HepG2 (cell line): Measurements from ENCODE around the gene COL9A3. TPM values are rescaled to one million over a fixed set of nuclear protein-coding genes. Genes with fewer than 3 reads are reported as not detected.

Source experiments
- ATAD3A ChIP-seq: sonication (generic); formaldehyde crosslinking; IDR thresholded peaks from 2 replicates; pipeline ENCODE4 v1.4.0; 2020; ENCODE audit warnings: missing genetic modification reagents
- ATM ChIP-seq: fragments of 450-650 bp; IDR thresholded peaks from 2 replicates; pipeline ENCODE4 v1.7.1; 2017; ENCODE audit warnings: mild to moderate bottlenecking, borderline replicate concordance
- DNMT1 ChIP-seq: sonication (generic); formaldehyde crosslinking; IDR thresholded peaks from 2 replicates; pipeline ENCODE4 v1.5.1; 2020; ENCODE audit warnings: mild to moderate bottlenecking, missing genetic modification reagents
- EHMT2 ChIP-seq: fragments of 200-600 bp; sonication (generic); IDR thresholded peaks from 2 replicates; pipeline ENCODE4 v1.7.0; 2017; ENCODE audit warnings: antibody characterized with exemption, low read depth, low read length, borderline replicate concordance
- FIP1L1 ChIP-seq: fragments of 200-400 bp; formaldehyde crosslinking; IDR thresholded peaks from 2 replicates; pipeline ENCODE4 v1.6.1; 2018; ENCODE audit warnings: low read depth, mild to moderate bottlenecking, low read length, moderate library complexity, borderline replicate concordance; ENCODE audit not compliant: insufficient read depth
- GFI1 ChIP-seq: sonication (generic); formaldehyde crosslinking; IDR thresholded peaks from 2 replicates; pipeline ENCODE4 v1.5.0; 2020; ENCODE audit warnings: missing genetic modification reagents, mild to moderate bottlenecking, borderline replicate concordance
- HIC2 ChIP-seq: sonication (generic); formaldehyde crosslinking; IDR thresholded peaks from 2 replicates; pipeline ENCODE4 v1.9.0; 2022; ENCODE audit warnings: low read depth, missing genetic modification reagents
- HOXD1 ChIP-seq: sonication (generic); formaldehyde crosslinking; IDR thresholded peaks from 2 replicates; pipeline ENCODE4 v1.5.0; 2020; ENCODE audit warnings: missing genetic modification reagents
- MIER3 ChIP-seq: IDR thresholded peaks from 2 replicates; pipeline ENCODE4 v1.6.1; 2016; ENCODE audit warnings: missing compliant biosample characterization, borderline replicate concordance
- MTERF4 ChIP-seq: sonication (generic); formaldehyde crosslinking; IDR thresholded peaks from 2 replicates; pipeline ENCODE4 v1.8.0; 2023; ENCODE audit warnings: mild to moderate bottlenecking, missing genetic modification reagents
- NR2F1 ChIP-seq, 2 experiments: fragments of 450-650 bp in 1 of 2; formaldehyde crosslinking in 1 of 2; IDR thresholded peaks; 2 replicates each; pipeline versions ENCODE4 v1.5.0 to v1.6.1; 2016 to 2020; ENCODE audit warnings: mild to moderate bottlenecking in 1 of 2, missing compliant biosample characterization in 1 of 2, missing genetic modification reagents in 1 of 2, moderate library complexity in 1 of 2
- PATZ1 ChIP-seq: sonication (generic); formaldehyde crosslinking; IDR thresholded peaks from 2 replicates; pipeline ENCODE4 v1.4.0; 2020; ENCODE audit warnings: missing genetic modification reagents
- SP1 ChIP-seq, 2 experiments: fragments of 450-650 bp in 1 of 2; sonication (generic) in 1 of 2; formaldehyde crosslinking in 1 of 2; IDR thresholded peaks; 2 replicates each; pipeline versions ENCODE4 v1.4.0 to v1.6.1; 2016 to 2020; ENCODE audit warnings: missing genetic modification reagents in 1 of 2
- ZBTB38 ChIP-seq: sonication (generic); formaldehyde crosslinking; IDR thresholded peaks from 2 replicates; pipeline ENCODE4 v1.5.1; 2020; ENCODE audit warnings: mild to moderate bottlenecking, missing genetic modification reagents
- ZKSCAN8 ChIP-seq: IDR thresholded peaks from 2 replicates; pipeline ENCODE4 v1.6.1; 2016; ENCODE audit warnings: borderline replicate concordance, missing genetic modification reagents, missing compliant biosample characterization
- ZNF274 ChIP-seq: sonication (generic); formaldehyde crosslinking; IDR thresholded peaks from 2 replicates; pipeline ENCODE4 v1.5.1; 2020; ENCODE audit warnings: mild to moderate bottlenecking, missing genetic modification reagents
- ZNF335 ChIP-seq: sonication (generic); formaldehyde crosslinking; IDR thresholded peaks from 2 replicates; pipeline ENCODE4 v1.4.0; 2020; ENCODE audit warnings: missing genetic modification reagents
- ZNF382 ChIP-seq: sonication (generic); formaldehyde crosslinking; IDR thresholded peaks from 2 replicates; pipeline ENCODE4 v1.5.0; 2020; ENCODE audit warnings: missing genetic modification reagents, mild to moderate bottlenecking, borderline replicate concordance
- ZNF530 ChIP-seq: sonication (generic); formaldehyde crosslinking; IDR thresholded peaks from 2 replicates; pipeline ENCODE4 v1.5.0; 2020; ENCODE audit warnings: low read depth, mild to moderate bottlenecking, missing genetic modification reagents
- polyA plus RNA-seq, 8 experiments: library from polyadenylated mRNA; depleted of rRNA in 3 of 8; stranded (reverse) in 7 of 8; unstranded in 1 of 8; fragments of >200 nt; fragmentation: Illumina TruSeq in 4 of 8; extraction: Trizol in 4 of 8; gene quantifications; 2 replicates each; pipeline versions ENCODE4 v1.2.1 to v1.2.3, GENCODE V29; 2011 to 2016; ENCODE audit warnings: low read depth in 4 of 8, missing spikeins in 1 of 8, mixed read lengths in 1 of 8; ENCODE audit not compliant: insufficient read depth in 1 of 8
- total RNA-seq, 5 experiments: library from RNA; depleted of rRNA; stranded (reverse); fragments of >200 nt; fragmentation: Illumina TruSeq; extraction: Trizol; gene quantifications; 2 replicates each; pipeline ENCODE4 v1.2.3, GENCODE V29; 2016; ENCODE audit warnings: low read depth in 1 of 5
- TF ChIP-seq, protein P1 (sequence below): IDR thresholded peaks from 2 replicates; pipeline ENCODE4 v1.6.1; 2016; ENCODE audit warnings: mild to moderate bottlenecking
- TF ChIP-seq, protein P2 (sequence below): sonication (generic); formaldehyde crosslinking; IDR thresholded peaks from 2 replicates; pipeline ENCODE4 v1.5.0; 2020; ENCODE audit warnings: mild to moderate bottlenecking, missing genetic modification reagents, moderate library complexity

Gene COL9A3
- total and polyA plus RNA-seq, 2 of the 13 experiments (the other 11 are each of a cell fraction or from before 2014, with no cell fraction given), result 155 to 204 TPM

- TF ChIP-seq ZNF335 (CRISPR knock-in tag) (0 out of 2 replicates have a peak, but pooled peaks have one; percentile 54), SP1 (IDR thresholded peaks at IDR 0.05) (peak; percentile 66; the same call in 1 of the 2 replicates), SP1 (CRISPR knock-in tag; IDR thresholded peaks at IDR 0.05) (peak; percentile 96), ATM (no peak), ZKSCAN8 (CRISPR knock-in tag) (peak; percentile 75; the same call in 1 of the 2 replicates), GFI1 (CRISPR knock-in tag) (peak; percentile 51; the same call in 1 of the 2 replicates), ZBTB38 (CRISPR knock-in tag) (peak; percentile 98), PATZ1 (CRISPR knock-in tag) (peak; percentile 61), HIC2 (0 out of 2 replicates have a peak, but pooled peaks have one; percentile 11), EHMT2 (0 out of 2 replicates have a peak, but pooled peaks have one; percentile 38), MIER3 (CRISPR knock-in tag) (peak; percentile 76; the same call in 1 of the 2 replicates), FIP1L1 (no peak), ZNF530 (no peak), ZNF274 (CRISPR knock-in tag) (peak; percentile 98), MTERF4 (CRISPR knock-in tag) (peak; percentile 95), DNMT1 (CRISPR knock-in tag) (peak; percentile 99), ZNF382 (CRISPR knock-in tag) (no peak), HOXD1 (peak; percentile 92), ATAD3A (CRISPR knock-in tag) (peak; percentile 88; the same call in 1 of the 2 replicates), NR2F1 (CRISPR knock-in tag; IDR thresholded peaks at IDR 0.05) (no peak)
- TF ChIP-seq, protein P1, sequence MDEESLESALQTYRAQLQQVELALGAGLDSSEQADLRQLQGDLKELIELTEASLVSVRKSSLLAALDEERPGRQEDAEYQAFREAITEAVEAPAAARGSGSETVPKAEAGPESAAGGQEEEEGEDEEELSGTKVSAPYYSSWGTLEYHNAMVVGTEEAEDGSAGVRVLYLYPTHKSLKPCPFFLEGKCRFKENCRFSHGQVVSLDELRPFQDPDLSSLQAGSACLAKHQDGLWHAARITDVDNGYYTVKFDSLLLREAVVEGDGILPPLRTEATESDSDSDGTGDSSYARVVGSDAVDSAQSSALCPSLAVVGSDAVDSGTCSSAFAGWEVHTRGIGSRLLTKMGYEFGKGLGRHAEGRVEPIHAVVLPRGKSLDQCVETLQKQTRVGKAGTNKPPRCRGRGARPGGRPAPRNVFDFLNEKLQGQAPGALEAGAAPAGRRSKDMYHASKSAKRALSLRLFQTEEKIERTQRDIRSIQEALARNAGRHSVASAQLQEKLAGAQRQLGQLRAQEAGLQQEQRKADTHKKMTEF (CRISPR knock-in tag), result peak; percentile 92
- TF ChIP-seq, protein P2, sequence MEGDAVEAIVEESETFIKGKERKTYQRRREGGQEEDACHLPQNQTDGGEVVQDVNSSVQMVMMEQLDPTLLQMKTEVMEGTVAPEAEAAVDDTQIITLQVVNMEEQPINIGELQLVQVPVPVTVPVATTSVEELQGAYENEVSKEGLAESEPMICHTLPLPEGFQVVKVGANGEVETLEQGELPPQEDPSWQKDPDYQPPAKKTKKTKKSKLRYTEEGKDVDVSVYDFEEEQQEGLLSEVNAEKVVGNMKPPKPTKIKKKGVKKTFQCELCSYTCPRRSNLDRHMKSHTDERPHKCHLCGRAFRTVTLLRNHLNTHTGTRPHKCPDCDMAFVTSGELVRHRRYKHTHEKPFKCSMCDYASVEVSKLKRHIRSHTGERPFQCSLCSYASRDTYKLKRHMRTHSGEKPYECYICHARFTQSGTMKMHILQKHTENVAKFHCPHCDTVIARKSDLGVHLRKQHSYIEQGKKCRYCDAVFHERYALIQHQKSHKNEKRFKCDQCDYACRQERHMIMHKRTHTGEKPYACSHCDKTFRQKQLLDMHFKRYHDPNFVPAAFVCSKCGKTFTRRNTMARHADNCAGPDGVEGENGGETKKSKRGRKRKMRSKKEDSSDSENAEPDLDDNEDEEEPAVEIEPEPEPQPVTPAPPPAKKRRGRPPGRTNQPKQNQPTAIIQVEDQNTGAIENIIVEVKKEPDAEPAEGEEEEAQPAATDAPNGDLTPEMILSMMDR (CRISPR knock-in tag), result no peak; the same call in 1 of the 2 replicates
Observed at GRCh38 chr20:62861726-62862336, 45.0 kb downstream of the COL9A3 start, which contains the start of gene TCFL5 (continued).
